K562 (cell line): Measurements from ENCODE around the gene PIP5K1B.

Experiments used
- CHCHD3 ChIP-seq: fragments of 250-450 bp; sonication (Bioruptor Pico); IDR thresholded peaks from 2 replicates; pipeline ENCODE4 v2.1.2; 2022; ENCODE audit warnings: mild to moderate bottlenecking
- CHD4 ChIP-seq: fragments of 200-600 bp; sonication (generic); IDR thresholded peaks from 3 replicates; pipeline ENCODE4 v1.6.1; 2012; ENCODE audit warnings: low read depth, mild to moderate bottlenecking, mixed read lengths, low read length, inconsistent platforms; ENCODE audit not compliant: insufficient read depth, insufficient replicate concordance, poor library complexity, severe bottlenecking
- CTCF ChIP-seq, 3 experiments: IDR thresholded peaks in 2 of 3; conservative IDR thresholded peaks in 1 of 3; 2 replicates each; pipeline ENCODE4 v1.5.1; 2011 to 2012; ENCODE audit warnings: low read length in 3 of 3, mild to moderate bottlenecking in 3 of 3, control low read depth in 2 of 3, improper control_type of control experiment in 1 of 3, inconsistent platforms in 1 of 3, low read depth in 1 of 3, mixed read lengths in 1 of 3, moderate library complexity in 1 of 3; ENCODE audit not compliant: insufficient read depth in 2 of 3
- E2F4 ChIP-seq: sonication (generic); formaldehyde crosslinking; IDR thresholded peaks from 2 replicates; pipeline ENCODE4 v1.8.0; 2022; ENCODE audit warnings: mild to moderate bottlenecking, low read depth, missing genetic modification reagents
- GABPA ChIP-seq: fragments of 200-800 bp; sonication (Bioruptor generic); conservative IDR thresholded peaks from 2 replicates; pipeline ENCODE4 v1.6.1; 2016; ENCODE audit warnings: low read depth, missing genetic modification characterization, missing compliant biosample characterization
- NR2C2 ChIP-seq, 2 experiments: fragments of 200-800 bp in 1 of 2; sonication (Bioruptor generic) in 1 of 2; sonication (generic) in 1 of 2; formaldehyde crosslinking in 1 of 2; IDR thresholded peaks; 2 replicates each; pipeline versions ENCODE4 v1.6.1 to v1.8.0; 2016 to 2022; ENCODE audit warnings: mild to moderate bottlenecking in 1 of 2, missing compliant biosample characterization in 1 of 2, missing genetic modification characterization in 1 of 2, missing genetic modification reagents in 1 of 2
- PATZ1 ChIP-seq: fragments of 250-450 bp; sonication (Bioruptor Pico); IDR thresholded peaks from 2 replicates; pipeline ENCODE4 v1.5.0; 2020; ENCODE audit warnings: mild to moderate bottlenecking, borderline replicate concordance
- POLR2A ChIP-seq: fragments of 450-650 bp; conservative IDR thresholded peaks from 2 replicates; pipeline ENCODE4 v1.6.1; 2016
- POLR2AphosphoS2 ChIP-seq: IDR thresholded peaks from 2 replicates; pipeline ENCODE4 v1.6.1; 2012; ENCODE audit warnings: low read length, improper control_type of control experiment
- RCOR1 ChIP-seq, 2 experiments: IDR thresholded peaks; 2 replicates each; pipeline ENCODE4 v1.6.1; 2012; ENCODE audit warnings: low read depth in 2 of 2, low read length in 2 of 2, borderline replicate concordance in 1 of 2, improper control_type of control experiment in 1 of 2
- RNF2 ChIP-seq: sonication (generic); IDR thresholded peaks from 2 replicates; pipeline ENCODE4 v1.6.1; 2016
- SPI1 ChIP-seq: IDR thresholded peaks from 2 replicates; pipeline ENCODE4 v1.6.1; 2011; ENCODE audit warnings: low read depth, low read length, control low read depth, borderline replicate concordance
- ZBED1 ChIP-seq: IDR thresholded peaks from 2 replicates; pipeline ENCODE4 v1.6.1; 2014

- TF ChIP-seq RNF2 (no peak), E2F4 (no peak), CHCHD3 (CRISPR knock-in tag) (no peak), CHD4 (no peak), POLR2AphosphoS2 (no peak), NR2C2 (CRISPR knock-in tag; IDR thresholded peaks at IDR 0.05) (no peak), NR2C2 (tag; IDR thresholded peaks at IDR 0.05) (no peak), CTCF (IDR thresholded peaks at IDR 0.05 in 2 of 3, conservative IDR thresholded peaks at IDR 0.05 in 1 of 3; ENCODE audit: insufficient read depth in 2 of 3, low read depth in 1 of 3, low read length in 3 of 3) (no peak), SPI1 (no peak), RCOR1 (IDR thresholded peaks at IDR 0.05; ENCODE audit: borderline replicate concordance in 1 of 2, low read depth in 2 of 2, low read length in 2 of 2) (no peak), ZBED1 (no peak), POLR2A (no peak), PATZ1 (CRISPR knock-in tag) (no peak), GABPA (no peak)
These were observed 250.3 kb downstream of the PIP5K1B start for GRCh38 chr9:68955330-68955729.
